HG03432 (cell line): ENCODE measurements around the gene MDH1B.
"Not testable (repeated sequence)": the region's sequence is repeated elsewhere in the genome, so short reads cannot be mapped to it uniquely, and the experiment has no call there.

ENCODE experiments used
- ATAC-seq: cut with Tn5 transposase; IDR thresholded peaks from one replicate; pipeline ENCODE4 v1.9.1; 2021; ENCODE audit warnings: mild to moderate bottlenecking, moderate library complexity; ENCODE audit not compliant: unreplicated experiment

MDH1B gene

DNA sequence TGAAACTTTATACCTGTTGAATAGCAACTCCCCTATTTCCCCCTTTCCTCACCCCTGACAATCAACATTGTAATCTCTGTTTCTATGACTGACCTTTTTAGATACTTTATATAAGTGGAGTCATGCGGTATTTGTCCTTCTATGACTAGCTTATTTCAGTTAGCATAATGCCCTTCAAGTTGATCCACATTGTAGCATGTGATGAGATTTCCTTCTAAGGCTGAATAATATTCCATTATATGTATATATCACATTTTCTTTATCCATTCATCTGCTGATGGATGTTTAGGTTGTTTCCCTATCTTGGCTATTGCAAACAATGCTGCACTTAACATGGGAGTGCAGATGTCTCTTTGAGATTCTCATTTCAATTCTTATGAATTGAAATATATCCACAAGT lies 9.7 kb upstream of the MDH1B start:
- no peak for ATAC-seq

- ATAC-seq = no peak
Observed at GRCh38 chr2:206766057-206766930, 1.2 kb upstream of the MDH1B start.

- ATAC-seq = no peak
Observed at GRCh38 chr2:206764673-206765241, 371 bp downstream of the MDH1B start.

DNA sequence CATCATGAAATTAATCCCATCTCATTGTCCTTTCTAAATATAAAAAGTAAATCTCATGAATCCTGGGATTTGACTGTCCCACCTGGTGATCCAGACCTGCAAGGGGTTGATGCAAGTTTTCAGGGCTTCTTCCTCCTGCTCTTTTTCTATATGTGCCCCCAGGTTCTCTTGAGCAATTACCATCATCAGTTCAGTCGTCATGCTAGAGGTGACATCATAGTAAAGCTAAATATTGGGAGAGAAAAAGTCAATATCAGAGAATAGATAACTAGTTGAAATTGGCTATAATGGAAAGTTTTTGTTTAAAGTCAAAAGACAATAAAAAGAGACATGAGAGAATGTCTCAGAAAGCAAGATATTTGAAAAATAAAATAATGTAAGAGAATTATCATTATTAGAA lies 8.3 kb downstream of the MDH1B start:
- ATAC-seq = no peak

- ATAC-seq = no peak
Observed at GRCh38 chr2:206740800-206741199, 24.3 kb downstream of the MDH1B start.

DNA sequence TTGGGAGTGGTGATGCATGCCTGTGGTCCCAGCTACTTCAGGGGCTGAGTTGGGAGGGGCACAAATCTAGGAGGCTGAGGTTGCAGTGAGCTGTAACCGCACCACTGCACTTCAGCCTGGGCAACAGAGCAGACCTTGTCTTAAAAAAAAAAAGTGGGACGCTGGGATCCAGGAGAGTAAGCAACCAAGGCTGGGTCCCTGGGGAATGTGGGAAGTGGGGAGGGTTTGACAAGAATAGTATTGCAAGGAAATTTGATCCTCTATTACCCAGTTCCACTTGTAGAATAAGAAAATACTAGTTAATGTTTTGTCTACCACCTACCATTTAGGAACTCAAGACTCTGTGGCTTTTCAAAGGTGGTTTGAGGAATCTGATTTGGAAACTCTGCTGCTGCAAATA lies 25.9 kb downstream of the MDH1B start:
- ATAC-seq = no peak

DNA sequence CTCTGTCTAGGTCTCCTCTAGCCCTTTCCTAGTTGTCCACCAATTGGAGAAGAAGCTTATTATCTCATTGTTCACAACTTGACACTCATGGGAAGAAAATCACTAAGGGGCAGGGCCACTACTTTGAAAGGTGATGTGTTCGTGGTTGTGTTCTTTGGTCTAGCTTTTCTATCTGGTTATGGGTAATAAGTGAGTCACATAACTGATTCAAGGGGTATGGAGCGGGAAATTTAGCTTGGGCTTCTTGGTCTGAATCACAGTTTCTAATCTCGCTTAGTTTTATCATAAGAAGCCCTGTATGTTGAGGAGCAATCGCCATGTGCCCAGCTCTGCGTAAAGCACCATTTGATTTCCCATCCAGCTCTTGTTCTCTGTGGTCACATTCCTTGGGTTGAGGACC lies 28.2 kb downstream of the MDH1B start:
- no peak for ATAC-seq

GRCh38 chr2:206733341-206733740 lies 31.8 kb downstream of the MDH1B start:
- no peak for ATAC-seq

DNA sequence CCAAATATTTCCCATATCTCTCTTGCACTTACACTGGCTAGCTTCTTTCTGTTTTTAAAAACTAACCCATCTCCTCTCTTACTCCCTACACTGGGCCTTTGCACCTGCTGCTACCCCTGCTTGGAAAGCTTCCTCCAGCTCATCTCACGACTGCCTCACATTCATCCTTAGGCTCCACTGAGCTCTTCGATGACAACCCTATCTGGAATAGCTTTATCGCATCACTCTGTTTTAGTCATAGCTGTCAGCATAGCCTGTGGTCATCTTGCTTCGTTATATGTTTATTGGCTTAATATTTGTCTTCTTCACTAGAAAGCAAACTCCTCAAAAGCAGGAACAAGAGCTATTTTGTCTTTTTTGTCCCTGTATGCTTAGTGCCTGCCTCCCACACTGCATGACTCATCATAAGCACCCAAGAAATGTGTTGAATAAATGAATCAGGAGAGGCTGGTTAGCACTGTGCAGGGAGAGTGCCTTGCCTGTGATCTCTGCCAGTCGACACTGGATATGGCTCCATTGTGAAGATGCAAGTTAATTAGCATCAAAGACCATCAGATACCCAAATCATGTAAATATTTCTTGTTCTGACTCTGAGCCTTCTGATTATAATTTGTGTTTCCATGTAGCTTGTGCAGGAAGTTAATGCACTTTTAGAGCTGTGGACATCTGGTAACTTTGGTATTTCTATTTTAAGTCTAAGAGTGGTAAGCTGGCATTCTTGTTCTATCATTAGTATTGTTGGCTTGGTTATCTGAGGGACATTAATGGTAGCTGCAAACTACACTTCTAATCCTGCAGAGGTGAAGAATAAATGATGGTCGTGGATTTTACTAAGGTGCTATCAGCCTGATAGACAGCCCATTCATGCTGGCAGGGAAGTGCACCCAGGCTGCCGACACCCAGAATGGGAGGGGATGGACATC lies 36.6 kb downstream of the MDH1B start:
- ATAC-seq = no peak

- ATAC-seq = no peak
Observed at GRCh38 chr2:206727287-206727686, 37.8 kb downstream of the MDH1B start.

GRCh38 chr2:206723288-206723687 lies 41.8 kb downstream of the MDH1B start:
- ATAC-seq = no peak

DNA sequence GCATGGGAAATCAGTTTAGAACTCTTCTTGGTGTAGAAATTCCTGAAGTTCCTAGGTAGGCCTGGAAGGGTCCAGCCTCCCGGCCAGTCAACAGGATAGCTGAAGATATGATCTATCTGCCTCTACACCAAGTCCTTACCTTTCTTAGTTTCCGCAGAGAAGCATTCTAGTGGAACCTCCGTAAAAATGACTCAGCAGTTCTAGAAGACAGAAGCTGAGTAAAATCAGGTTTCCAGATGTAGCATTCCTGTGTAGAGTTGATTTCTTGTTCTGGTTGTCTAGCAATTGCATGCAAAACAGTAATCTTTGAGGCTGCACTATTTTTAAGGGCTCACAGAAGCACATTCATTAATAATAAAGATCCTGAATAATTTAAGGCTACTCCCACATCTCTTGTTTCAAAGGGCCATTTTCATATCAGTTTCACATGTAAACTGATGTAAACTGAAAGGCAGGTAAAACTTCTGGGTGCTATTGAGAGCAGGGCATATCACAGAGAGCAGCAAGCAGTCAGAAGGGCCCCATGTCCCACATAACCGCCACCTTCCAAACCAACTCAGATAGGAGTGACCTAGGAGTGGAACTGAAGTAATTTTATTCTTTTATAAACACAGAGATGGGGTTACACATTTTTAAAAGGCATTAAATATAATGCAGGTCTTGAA lies 43.7 kb downstream of the MDH1B start:
- ATAC-seq = peak; percentile 89

DNA sequence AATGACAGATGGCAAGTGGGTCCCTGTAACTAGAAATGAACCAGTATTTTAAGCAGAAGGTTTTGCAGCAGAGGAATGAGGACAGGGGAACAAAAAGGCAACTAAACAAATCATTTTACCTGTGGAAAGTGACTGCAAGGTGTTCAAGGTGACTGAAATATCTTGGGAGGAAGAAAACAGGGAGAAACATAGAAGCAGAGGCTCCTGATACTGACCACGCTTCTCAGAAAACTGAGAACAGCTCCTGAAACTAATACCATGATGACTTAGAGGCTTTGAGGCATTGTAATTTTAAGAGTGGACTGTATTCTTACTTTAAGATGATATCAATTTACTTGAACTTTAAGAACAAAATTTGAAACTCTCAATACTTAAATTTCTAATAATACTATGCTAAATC lies 46.8 kb downstream of the MDH1B start, which contains the start of gene DYTN:
TSS of gene DYTN (minus strand) at position 101 of the 400 bp plus-strand sequence. CDS start 117 bp downstream, outside the sequence.
- ATAC-seq = no peak

- no peak for ATAC-seq
Observed at GRCh38 chr2:206716623-206717022, 48.5 kb downstream of the MDH1B start.

DNA sequence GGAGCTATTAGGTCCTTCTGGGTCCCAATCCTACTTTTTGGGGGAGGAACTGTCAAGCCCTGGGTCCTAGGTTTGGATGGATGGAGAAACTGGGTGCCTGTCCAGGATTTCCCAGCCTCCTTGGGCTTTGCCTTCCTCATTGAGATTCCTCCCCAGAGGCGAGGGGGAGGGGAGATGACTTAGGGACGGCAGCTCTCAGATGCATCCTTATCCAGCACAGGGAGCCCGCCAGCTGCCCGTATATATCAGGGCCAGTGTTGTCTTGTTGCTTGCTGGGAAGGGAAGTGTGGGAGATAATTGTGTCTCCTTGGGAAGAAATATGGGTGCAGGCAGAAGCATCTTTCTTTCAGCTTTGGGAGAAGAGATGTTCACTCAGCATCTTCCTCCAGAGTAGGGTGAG lies 49.9 kb downstream of the MDH1B start:
- not testable (repeated sequence) for ATAC-seq

DNA sequence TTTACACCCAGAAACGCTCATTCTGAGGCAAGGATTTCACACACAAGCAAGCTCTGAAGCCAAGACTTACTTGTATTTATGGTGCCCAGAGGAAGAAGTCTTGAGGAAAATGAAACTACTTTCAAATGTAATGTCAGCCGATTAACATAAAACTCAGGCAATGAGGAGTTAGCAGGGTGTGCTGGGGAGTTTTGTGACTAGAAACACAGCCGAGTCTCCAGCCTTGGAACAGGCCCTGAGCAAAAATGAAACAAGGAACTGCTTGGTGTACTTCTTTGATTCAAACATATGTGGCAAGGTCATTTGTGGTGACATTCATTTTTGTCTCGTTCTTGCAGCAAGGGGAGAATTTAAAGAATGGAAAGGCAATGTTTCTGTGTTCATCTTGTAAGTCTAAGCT lies 51.4 kb downstream of the MDH1B start:
- peak; percentile 86 for ATAC-seq

- ATAC-seq = no peak
Observed at GRCh38 chr2:206708286-206708685, 56.8 kb downstream of the MDH1B start.

DNA sequence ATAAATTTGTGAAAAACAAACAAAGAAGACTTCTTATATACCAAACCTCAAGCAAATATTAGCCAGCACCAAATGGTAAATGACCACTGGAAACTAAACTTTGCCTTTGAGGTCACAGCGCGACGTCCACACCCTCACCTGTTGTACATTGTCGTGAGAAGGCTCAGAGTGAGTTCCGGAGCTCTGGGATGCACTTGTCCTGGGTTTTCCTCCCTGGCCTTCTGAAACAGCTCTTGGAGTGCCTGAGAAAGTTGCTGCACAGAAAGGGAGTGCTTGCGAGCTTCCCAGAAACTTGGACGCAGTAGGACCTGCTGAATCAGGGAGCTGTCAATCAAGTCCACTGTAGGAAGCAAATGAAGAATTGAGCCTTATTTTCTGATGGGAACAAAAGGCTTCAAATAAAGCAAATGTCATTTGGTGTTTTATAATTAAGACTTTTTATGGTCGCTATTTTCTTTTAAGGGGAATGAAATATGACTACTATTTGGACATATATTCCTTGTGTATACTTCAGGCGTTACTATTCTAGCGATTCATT lies 57.9 kb downstream of the MDH1B start:
- no peak for ATAC-seq

GRCh38 chr2:206701952-206702605 lies 63.0 kb downstream of the MDH1B start:
- no peak for ATAC-seq

GRCh38 chr2:206700156-206700555 lies 65.0 kb downstream of the MDH1B start:
- ATAC-seq = no peak
